OCI-LY7 (cell line): Measurements from ENCODE around the gene ARG2. TPM values are rescaled to one million over a fixed set of nuclear protein-coding genes. Genes with fewer than 3 reads are reported as not detected.

Experiments used
- BruUV-seq: library from RNA; stranded (reverse); fragments of 400-500 nt; replicated peaks from 2 replicates; lab custom pipeline; 2021; lab: Mats Ljungman, UMichigan
- CTCF ChIA-PET: fragments of 300-600 bp; sonication (Branson Sonifier 250); formaldehyde crosslinking; loops from one replicate; lab custom pipeline; 2022; ENCODE audit warnings: antibody characterized with exemption; ENCODE audit not compliant: unreplicated experiment; lab: Charles Lee
- POLR2A ChIA-PET: fragments of 300-600 bp; sonication (Branson Sonifier 250); formaldehyde crosslinking; loops from one replicate; lab custom pipeline; 2022; ENCODE audit warnings: antibody characterized with exemption; lab: Charles Lee
- DNase-seq: peaks from one replicate; pipeline ENCODE4 v3.0.0-alpha.2; 2015; ENCODE audit warnings: low spot score
- H2AFZ ChIP-seq: fragments of 200-600 bp; sonication (generic), shearing (Covaris generic); 2 replicates; pipeline ENCODE4 v1.6.1; 2014; ENCODE audit warnings: mild to moderate bottlenecking, antibody characterized with exemption, low read length, moderate library complexity
- H3K27ac ChIP-seq: fragments of 200-600 bp; sonication (generic); 2 replicates; pipeline ENCODE4 v1.5.1; 2014; ENCODE audit warnings: mixed run types, low read depth, mild to moderate bottlenecking, moderate library complexity, low read length, inconsistent platforms; ENCODE audit not compliant: poor library complexity, severe bottlenecking
- H3K36me3 ChIP-seq: fragments of 200-600 bp; sonication (generic); 2 replicates; pipeline ENCODE4 v1.6.1; 2014; ENCODE audit warnings: mild to moderate bottlenecking, antibody characterized with exemption, low read length, moderate library complexity, mixed read lengths; ENCODE audit not compliant: insufficient read depth
- H3K4me1 ChIP-seq: fragments of 200-600 bp; sonication (generic); 2 replicates; pipeline ENCODE4 v1.5.1; 2014; ENCODE audit warnings: mild to moderate bottlenecking, low read length; ENCODE audit not compliant: insufficient read depth, poor library complexity, severe bottlenecking
- H3K4me2 ChIP-seq: fragments of 200-600 bp; sonication (generic); 2 replicates; pipeline ENCODE4 v1.6.1; 2014; ENCODE audit warnings: mild to moderate bottlenecking, low read length
- H3K4me3 ChIP-seq: fragments of 200-600 bp; sonication (generic); 2 replicates; pipeline ENCODE4 v1.5.1; 2014; ENCODE audit warnings: mild to moderate bottlenecking, low read depth, low read length; ENCODE audit not compliant: poor library complexity, severe bottlenecking
- H3K79me2 ChIP-seq: fragments of 200-600 bp; sonication (generic); 2 replicates; pipeline ENCODE4 v1.6.1; 2016; ENCODE audit warnings: low read depth, mild to moderate bottlenecking, low read length, moderate library complexity, mixed read lengths; ENCODE audit not compliant: insufficient read depth
- H3K9me2 ChIP-seq: fragments of 200-600 bp; sonication (generic); 2 replicates; pipeline ENCODE4 v1.6.1; 2016; ENCODE audit warnings: mild to moderate bottlenecking, low read length, mixed read lengths; ENCODE audit not compliant: insufficient read depth
- H3K9me3 ChIP-seq: fragments of 200-600 bp; sonication (generic); 2 replicates; pipeline ENCODE4 v1.6.1; 2014; ENCODE audit warnings: mild to moderate bottlenecking, mixed run types, low read length, mixed read lengths
- H4K20me1 ChIP-seq: fragments of 200-600 bp; sonication (generic); 2 replicates; pipeline ENCODE4 v1.6.1; 2014; ENCODE audit warnings: mild to moderate bottlenecking, antibody characterized with exemption, low read length, moderate library complexity, mixed read lengths; ENCODE audit not compliant: insufficient read depth
- CTCF ChIP-seq: fragments of 200-600 bp; sonication (generic); conservative IDR thresholded peaks from 2 replicates; pipeline ENCODE4 v1.5.1; 2014; ENCODE audit warnings: mild to moderate bottlenecking, antibody characterized with exemption, low read length, moderate library complexity, mixed read lengths
- EZH2phosphoT487 ChIP-seq: fragments of 200-600 bp; sonication (generic); IDR thresholded peaks from 2 replicates; pipeline ENCODE4 v1.6.1; 2018; ENCODE audit warnings: low read depth, borderline replicate concordance, mild to moderate bottlenecking, mixed run types, antibody characterized with exemption, low read length, moderate library complexity, mixed read lengths
- intact Hi-C: fragments of 100-400 bp; cut with micrococcal nuclease; formaldehyde crosslinking; loops from one replicate; pipeline ENCODE4 v1.10.0; 2022; ENCODE audit not compliant: unreplicated experiment
- total RNA-seq, 2 experiments: library from RNA; depleted of rRNA in 1 of 2; stranded (reverse); fragments of >200 nt in 1 of 2; shearing (Covaris generic) in 1 of 2; gene quantifications; 2 replicates each; pipeline ENCODE4 v1.2.3, GENCODE V29; 2014 to 2022

The ARG2 gene
- total RNA-seq, 2 experiments from 2014 or later = 2.0 to 4.2 TPM

- intact Hi-C loops = no loop called here
- no peak for DNase-seq
- no peak for TF ChIP-seq CTCF
- TF ChIP-seq EZH2phosphoT487 = no peak
- Histone ChIP-seq H3K4me3 (no peak overlapping the region), H2AFZ (no peak overlapping the region), H3K9me2 (no peaks in the 10 kb centered on the region), H3K27ac (no peak overlapping the region), H3K79me2 (peaks cover 38% of the 10 kb centered on the region), H4K20me1 (peaks cover 20% of the 10 kb centered on the region), H3K4me1 (peaks cover 15% of the 10 kb centered on the region), H3K4me2 (no peak overlapping the region), H3K9me3 (no peaks in the 10 kb centered on the region), H3K36me3 (peaks cover 34% of the 10 kb centered on the region)
- ChIA-PET CTCF (interaction anchor here (1.7 kb wide), 1 partner anchor 41 kb away, joined by 4 read pairs; no protein-coding TSS in a partner anchor), POLR2A (interaction anchor here (0.6 to 1.3 kb wide), 4 partner anchors 10 to 378 kb away, joined by 3 to 4 read pairs (median 4); no protein-coding TSS in a partner anchor)
- no TSS peak for BruUV-seq
Observed at GRCh38 chr14:67663633-67664032, 43.9 kb downstream of the ARG2 start.

GRCh38 chr14:67665868-67666267 lies 46.1 kb downstream of the ARG2 start:
- Histone ChIP-seq H3K79me2 (peaks cover 47% of the 10 kb centered on the region), H3K27ac (no peak overlapping the region), H3K4me2 (no peak overlapping the region), H4K20me1 (peaks cover 24% of the 10 kb centered on the region), H2AFZ (no peak overlapping the region), H3K9me2 (no peaks in the 10 kb centered on the region), H3K4me3 (no peak overlapping the region), H3K4me1 (peaks cover 21% of the 10 kb centered on the region), H3K36me3 (peaks cover 15% of the 10 kb centered on the region), H3K9me3 (no peaks in the 10 kb centered on the region)
- no peak for TF ChIP-seq CTCF
- TF ChIP-seq EZH2phosphoT487 = no peak
- no peak for DNase-seq
- CTCF ChIA-PET = interaction anchor here (1.0 to 1.1 kb wide), 2 partner anchors 38 to 66 kb away, joined by 3 read pairs; partner anchors contain the start of gene PIGH
- BruUV-seq = no TSS peak
- intact Hi-C loops = no loop called here
- POLR2A ChIA-PET = interaction anchor here (0.5 to 1.6 kb wide), 5 partner anchors 12 to 302 kb away, joined by 3 to 6 read pairs (median 4); no protein-coding TSS in a partner anchor
